ENCODE data around the gene RAB11FIP5. TPM values are rescaled to one million over a fixed set of nuclear protein-coding genes. Genes with fewer than 3 reads are reported as not detected.

RAB11FIP5 gene
- total RNA-seq, 6 experiments from 2014 or later: 76.7 to 92.0 (median 83.6) TPM

- Mint-ChIP-seq H3K4me3 (no peak overlapping the region), H3K27ac (no peak overlapping the region)
Measured at GRCh38 chr2:73076701-73077423, 35.9 kb downstream of the RAB11FIP5 start.

GRCh38 chr2:73075477-73076373, 37.0 kb downstream of the RAB11FIP5 start:
- Mint-ChIP-seq H3K9me3 (no peaks in the 10 kb centered on the region), H3K4me1 (ENCODE audit: low read depth) (peaks cover 15% of the 10 kb centered on the region), H3K36me3 (ENCODE audit: low read depth) (peaks cover 20% of the 10 kb centered on the region; the same call in 1 of the 2 replicates), H3K27me3 (ENCODE audit: insufficient read depth) (peaks cover 5% of the 10 kb centered on the region), H3K27ac (no peak overlapping the region), H3K4me3 (no peak overlapping the region)
- no peak for DNase-seq
- TF ChIP-seq, protein P1, sequence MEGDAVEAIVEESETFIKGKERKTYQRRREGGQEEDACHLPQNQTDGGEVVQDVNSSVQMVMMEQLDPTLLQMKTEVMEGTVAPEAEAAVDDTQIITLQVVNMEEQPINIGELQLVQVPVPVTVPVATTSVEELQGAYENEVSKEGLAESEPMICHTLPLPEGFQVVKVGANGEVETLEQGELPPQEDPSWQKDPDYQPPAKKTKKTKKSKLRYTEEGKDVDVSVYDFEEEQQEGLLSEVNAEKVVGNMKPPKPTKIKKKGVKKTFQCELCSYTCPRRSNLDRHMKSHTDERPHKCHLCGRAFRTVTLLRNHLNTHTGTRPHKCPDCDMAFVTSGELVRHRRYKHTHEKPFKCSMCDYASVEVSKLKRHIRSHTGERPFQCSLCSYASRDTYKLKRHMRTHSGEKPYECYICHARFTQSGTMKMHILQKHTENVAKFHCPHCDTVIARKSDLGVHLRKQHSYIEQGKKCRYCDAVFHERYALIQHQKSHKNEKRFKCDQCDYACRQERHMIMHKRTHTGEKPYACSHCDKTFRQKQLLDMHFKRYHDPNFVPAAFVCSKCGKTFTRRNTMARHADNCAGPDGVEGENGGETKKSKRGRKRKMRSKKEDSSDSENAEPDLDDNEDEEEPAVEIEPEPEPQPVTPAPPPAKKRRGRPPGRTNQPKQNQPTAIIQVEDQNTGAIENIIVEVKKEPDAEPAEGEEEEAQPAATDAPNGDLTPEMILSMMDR (IDR thresholded peaks at IDR 0.05): no peak

More at GRCh38 chr2:73076701-73077423, 35.9 kb downstream of the RAB11FIP5 start:
- TF ChIP-seq, protein P1 (IDR thresholded peaks at IDR 0.05): no peak
- Mint-ChIP-seq H3K9me3 (no peaks in the 10 kb centered on the region), H3K4me1 (ENCODE audit: low read depth) (peaks cover 11% of the 10 kb centered on the region), H3K27me3 (ENCODE audit: insufficient read depth) (peaks cover 1% of the 10 kb centered on the region), H3K36me3 (ENCODE audit: low read depth) (peaks cover 20% of the 10 kb centered on the region; the same call in 1 of the 2 replicates)
- no peak for DNase-seq

- Mint-ChIP-seq H3K27ac (peak overlapping the region; percentile 18; the same call in 1 of the 2 replicates), H3K4me1 (ENCODE audit: low read depth) (peaks cover 23% of the 10 kb centered on the region), H3K36me3 (ENCODE audit: low read depth) (peaks cover 19% of the 10 kb centered on the region; the same call in 1 of the 2 replicates), H3K27me3 (ENCODE audit: insufficient read depth) (peaks cover 13% of the 10 kb centered on the region), H3K4me3 (no peak overlapping the region), H3K9me3 (no peaks in the 10 kb centered on the region)
- no peak for DNase-seq
- TF ChIP-seq, protein P1 (IDR thresholded peaks at IDR 0.05): no peak
Measured at GRCh38 chr2:73074110-73075069, 38.4 kb downstream of the RAB11FIP5 start.

GRCh38 chr2:73072416-73072815, 40.3 kb downstream of the RAB11FIP5 start:
- Mint-ChIP-seq H3K27ac (peak overlapping the region; percentile 79), H3K27me3 (ENCODE audit: insufficient read depth) (peaks cover 15% of the 10 kb centered on the region), H3K9me3 (no peaks in the 10 kb centered on the region), H3K36me3 (ENCODE audit: low read depth) (peaks cover 20% of the 10 kb centered on the region; the same call in 1 of the 2 replicates), H3K4me1 (ENCODE audit: low read depth) (peaks cover 41% of the 10 kb centered on the region), H3K4me3 (peak overlapping the region; percentile 88)
- no peak for DNase-seq
- TF ChIP-seq, protein P1 (IDR thresholded peaks at IDR 0.05): no peak

DNA sequence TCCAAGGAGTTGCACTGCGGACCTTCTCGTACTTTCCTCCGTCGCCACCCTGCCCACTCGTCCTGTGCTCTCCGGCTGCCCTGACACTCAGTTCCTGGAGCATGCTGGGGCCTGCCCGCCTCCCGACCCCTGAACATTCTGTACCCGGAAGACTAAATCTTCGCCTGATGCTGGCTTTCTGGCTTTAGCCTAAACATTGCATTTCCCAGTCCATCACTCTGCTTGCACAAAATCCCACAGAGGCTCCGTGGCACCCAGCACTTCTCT, 40.7 kb downstream of the RAB11FIP5 start:
- H3K9me3 Mint-ChIP-seq: no peaks in the 10 kb centered on the region
- TF ChIP-seq, protein P1 (IDR thresholded peaks at IDR 0.05): no peak
- H3K4me1 Mint-ChIP-seq (ENCODE audit: low read depth): peaks cover 41% of the 10 kb centered on the region
- H3K4me3 Mint-ChIP-seq: peak overlapping the region; percentile 88
- peaks cover 23% of the 10 kb centered on the region; the same call in 1 of the 2 replicates for H3K36me3 Mint-ChIP-seq (ENCODE audit: low read depth)
- no peak for DNase-seq
- H3K27ac Mint-ChIP-seq: peak overlapping the region; percentile 79
- peaks cover 15% of the 10 kb centered on the region for H3K27me3 Mint-ChIP-seq (ENCODE audit: insufficient read depth)

Measured in HFFc6 (cell line).